K562 (cell line): ENCODE data around the gene STARD13. TPM values are rescaled to one million over a fixed set of nuclear protein-coding genes. Genes with fewer than 3 reads are reported as not detected.

Source experiments
- ATAC-seq: fragments of 200-7000 bp; cut with Tn5 transposase; 3 replicates; pipeline ENCODE4 v1.9.1; 2020; ENCODE audit warnings: moderate library complexity
- BruUV-seq: library from RNA; stranded (reverse); fragments of 400-500 nt; replicated peaks from 2 replicates; lab custom pipeline; 2021; lab: Mats Ljungman, UMichigan
- CTCF ChIA-PET: fragments of 300-600 bp; formaldehyde crosslinking; extraction: SDS; loops from one replicate; lab custom pipeline; 2021; ENCODE audit warnings: low intra/inter-chr PET ratio; lab: Yijun Ruan, JAX
- POLR2A ChIA-PET: fragments of 300-600, 350-650 bp; sonication (Branson Sonifier 250); formaldehyde crosslinking; extraction: SDS; loops from one replicate; lab custom pipeline; 2021; ENCODE audit warnings: antibody characterized with exemption, inconsistent platforms; lab: Yijun Ruan, JAX
- DNase-seq, 4 experiments: peaks; one replicate each; pipeline versions ENCODE4 v3.0.0 to v3.0.0-alpha.2; 2011 to 2018; ENCODE audit warnings: low spot score in 3 of 4, mixed read lengths in 3 of 4; ENCODE audit errors: extremely low read depth in 1 of 4
- FAIRE-seq: peaks from 2 replicates; lab custom pipeline; 2011; peaks lifted over from hg19 to GRCh38; lab: Jason Lieb, UNC
- H2AFZ ChIP-seq: 2 replicates; pipeline ENCODE4 v1.6.0; 2011; ENCODE audit warnings: low read depth, low read length, control low read depth, inconsistent platforms
- H3K27ac ChIP-seq: fragments of 200-600 bp; 3 replicates; pipeline ENCODE4 v1.8.0; 2011; ENCODE audit warnings: low read depth, mild to moderate bottlenecking, control low read depth, inconsistent platforms, low read length, moderate library complexity, mixed read lengths; ENCODE audit errors: extremely low read depth
- H3K27me3 ChIP-seq, 2 experiments: fragments of 300-600 bp in 1 of 2; 2 replicates in 1 of 2; 3 replicates in 1 of 2; pipeline versions ENCODE4 v1.6.0 to v1.8.0; 2011; ENCODE audit warnings: inconsistent platforms in 2 of 2, low read length in 2 of 2, mild to moderate bottlenecking in 1 of 2, mixed read lengths in 1 of 2, moderate library complexity in 1 of 2; ENCODE audit not compliant: control insufficient read depth in 2 of 2, insufficient read depth in 2 of 2
- H3K36me3 ChIP-seq: fragments of 300-600 bp; 3 replicates; pipeline ENCODE4 v1.8.0; 2011; ENCODE audit warnings: mild to moderate bottlenecking, low read length, inconsistent platforms; ENCODE audit not compliant: control insufficient read depth, insufficient read depth
- H3K4me1 ChIP-seq, 2 experiments: fragments of 200-600 bp in 1 of 2; replicated peaks in 1 of 2; 2 replicates in 1 of 2; 3 replicates in 1 of 2; pipeline versions ENCODE4 v1.5.1 to v1.8.0; 2011; ENCODE audit warnings: inconsistent platforms in 2 of 2, low read length in 2 of 2, mild to moderate bottlenecking in 1 of 2, mixed read lengths in 1 of 2, moderate library complexity in 1 of 2; ENCODE audit not compliant: control insufficient read depth in 2 of 2, insufficient read depth in 2 of 2
- H3K4me2 ChIP-seq: 2 replicates; pipeline ENCODE4 v1.6.1; 2011; ENCODE audit warnings: low read length, control low read depth, inconsistent platforms, mixed read lengths; ENCODE audit not compliant: insufficient read depth
- H3K4me3 ChIP-seq: fragments of 200-600 bp; sonication (generic), shearing (Covaris generic); 2 replicates; pipeline ENCODE4 v1.5.1; 2016; ENCODE audit warnings: control low read depth, inconsistent platforms
- H3K79me2 ChIP-seq: fragments of 200-600 bp; 3 replicates; pipeline ENCODE4 v1.8.0; 2011; ENCODE audit warnings: low read length, inconsistent platforms; ENCODE audit not compliant: control insufficient read depth, insufficient read depth
- H3K9ac ChIP-seq, 2 experiments: 2 replicates each; pipeline versions ENCODE4 v1.6.0 to v1.6.1; 2011; ENCODE audit warnings: low read depth in 2 of 2, low read length in 2 of 2, control low read depth in 1 of 2, inconsistent platforms in 1 of 2, mild to moderate bottlenecking in 1 of 2, mixed read lengths in 1 of 2; ENCODE audit not compliant: insufficient read depth in 1 of 2
- H3K9me1 ChIP-seq: one replicate; pipeline ENCODE4 v1.6.0; 2011; ENCODE audit warnings: inconsistent platforms, mild to moderate bottlenecking, low read length, moderate library complexity; ENCODE audit not compliant: control insufficient read depth, insufficient read depth
- H3K9me3 ChIP-seq: replicated peaks from 2 replicates; pipeline ENCODE4 v1.5.1; 2011; ENCODE audit warnings: low read depth, low read length, inconsistent platforms; ENCODE audit not compliant: control insufficient read depth, insufficient read depth
- H4K20me1 ChIP-seq: replicated peaks from 2 replicates; pipeline ENCODE4 v1.6.1; 2011; ENCODE audit warnings: low read length, inconsistent platforms, mixed read lengths; ENCODE audit not compliant: control insufficient read depth, insufficient read depth
- FOXO4 ChIP-seq: fragments of 450-650 bp; formaldehyde crosslinking; IDR thresholded peaks from 2 replicates; pipeline ENCODE4 v1.4.0; 2020; ENCODE audit warnings: mild to moderate bottlenecking, moderate library complexity
- TRIM28 ChIP-seq: fragments of 450-650 bp; IDR thresholded peaks from 2 replicates; pipeline ENCODE4 v1.6.1; 2017
- WGBS: fragments of 100-300 bp; shearing (Covaris generic); methylation state at CpG from one replicate; pipeline ENCODE4 v1.1.6; 2016; ENCODE audit warnings: low coverage, mixed read lengths; ENCODE audit not compliant: insufficient coverage; ENCODE audit errors: missing lambda C conversion rate; 5-methylcytosine and 5-hydroxymethylcytosine counted together
- in situ Hi-C: fragments of 300-500 bp; cut with MboI; formaldehyde crosslinking; loops from 4 replicates; pipeline ENCODE4 v1.15.0; 2018; ENCODE audit warnings: inconsistent platforms, mixed read lengths
- intact Hi-C: fragments of 100-400 bp; cut with micrococcal nuclease; formaldehyde crosslinking; loops from 2 replicates; pipeline ENCODE4 v1.14.2; 2022
- polyA plus RNA-seq, 8 experiments: library from polyadenylated mRNA; depleted of rRNA in 4 of 8; stranded (reverse) in 5 of 8; unstranded in 3 of 8; fragments of >200 nt; fragmentation: Nextera tagmentation in 2 of 8; fragmentation: Illumina TruSeq in 1 of 8; extraction: Ambion mirVana in 2 of 8; extraction: Trizol in 1 of 8; gene quantifications; 2 replicates each; pipeline versions ENCODE4 v1.2.1 to v1.2.3, GENCODE V29; 2011 to 2014; ENCODE audit warnings: inconsistent platforms in 1 of 8, missing spikeins in 1 of 8
- total RNA-seq, 7 experiments: library from RNA; depleted of rRNA in 6 of 7; stranded (reverse); fragments of >200 nt in 6 of 7; fragmentation: Illumina TruSeq in 2 of 7; extraction: Trizol in 2 of 7; gene quantifications; 2 replicates each; pipeline versions ENCODE4 v1.2.1 to v1.2.3, GENCODE V29; 2011 to 2021; ENCODE audit warnings: low replicate concordance in 1 of 7
- TF ChIP-seq, protein P1 (sequence below): fragments of 450-650 bp; IDR thresholded peaks from 2 replicates; pipeline ENCODE4 v1.7.1; 2018; ENCODE audit warnings: mild to moderate bottlenecking, low read depth; ENCODE audit not compliant: partially characterized antibody
- TF ChIP-seq, protein P2 (sequence below): fragments of 250-450 bp; sonication (Bioruptor Pico); IDR thresholded peaks from 2 replicates; pipeline ENCODE4 v1.4.0; 2020; ENCODE audit warnings: borderline replicate concordance

Gene STARD13
- total and polyA plus RNA-seq, 9 of the 15 experiments (the other 6 are each of a cell fraction or from before 2014, with no cell fraction given): 0.11 TPM; not detected in 8

GRCh38 chr13:33101835-33102234 is 183.7 kb downstream of the STARD13 start (continued):
- TF ChIP-seq, protein P1, sequence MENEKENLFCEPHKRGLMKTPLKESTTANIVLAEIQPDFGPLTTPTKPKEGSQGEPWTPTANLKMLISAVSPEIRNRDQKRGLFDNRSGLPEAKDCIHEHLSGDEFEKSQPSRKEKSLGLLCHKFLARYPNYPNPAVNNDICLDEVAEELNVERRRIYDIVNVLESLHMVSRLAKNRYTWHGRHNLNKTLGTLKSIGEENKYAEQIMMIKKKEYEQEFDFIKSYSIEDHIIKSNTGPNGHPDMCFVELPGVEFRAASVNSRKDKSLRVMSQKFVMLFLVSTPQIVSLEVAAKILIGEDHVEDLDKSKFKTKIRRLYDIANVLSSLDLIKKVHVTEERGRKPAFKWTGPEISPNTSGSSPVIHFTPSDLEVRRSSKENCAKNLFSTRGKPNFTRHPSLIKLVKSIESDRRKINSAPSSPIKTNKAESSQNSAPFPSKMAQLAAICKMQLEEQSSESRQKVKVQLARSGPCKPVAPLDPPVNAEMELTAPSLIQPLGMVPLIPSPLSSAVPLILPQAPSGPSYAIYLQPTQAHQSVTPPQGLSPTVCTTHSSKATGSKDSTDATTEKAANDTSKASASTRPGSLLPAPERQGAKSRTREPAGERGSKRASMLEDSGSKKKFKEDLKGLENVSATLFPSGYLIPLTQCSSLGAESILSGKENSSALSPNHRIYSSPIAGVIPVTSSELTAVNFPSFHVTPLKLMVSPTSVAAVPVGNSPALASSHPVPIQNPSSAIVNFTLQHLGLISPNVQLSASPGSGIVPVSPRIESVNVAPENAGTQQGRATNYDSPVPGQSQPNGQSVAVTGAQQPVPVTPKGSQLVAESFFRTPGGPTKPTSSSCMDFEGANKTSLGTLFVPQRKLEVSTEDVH: no peak
- no peak for TF ChIP-seq TRIM28
- no peak for TF ChIP-seq FOXO4 (CRISPR knock-in tag)

DNA sequence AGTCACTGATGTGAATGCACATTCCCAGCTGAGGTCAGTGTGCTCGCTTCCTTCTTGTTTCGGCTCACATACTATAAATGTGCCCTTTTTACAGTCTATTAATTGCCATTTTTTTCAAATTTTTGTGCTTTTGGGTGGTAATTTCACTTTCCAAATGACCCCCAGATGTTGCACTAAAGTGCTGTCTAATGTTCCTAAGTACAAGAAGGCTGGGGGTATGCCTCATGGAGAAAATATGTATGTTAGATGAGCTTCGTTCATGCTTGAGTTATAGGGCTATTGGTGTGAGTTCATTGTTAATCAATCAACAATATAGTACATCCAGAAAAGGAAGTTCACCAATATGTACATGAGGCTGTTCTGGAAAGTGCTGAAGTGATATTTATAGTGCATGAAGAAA is 184.7 kb downstream of the STARD13 start:
- no TSS peak for BruUV-seq
- in situ Hi-C loops: no loop called here
- no peaks in the 10 kb centered on the region for H3K4me1 ChIP-seq
- H3K36me3 ChIP-seq: no peaks in the 10 kb centered on the region
- no peak for DNase-seq
- TF ChIP-seq, protein P2, sequence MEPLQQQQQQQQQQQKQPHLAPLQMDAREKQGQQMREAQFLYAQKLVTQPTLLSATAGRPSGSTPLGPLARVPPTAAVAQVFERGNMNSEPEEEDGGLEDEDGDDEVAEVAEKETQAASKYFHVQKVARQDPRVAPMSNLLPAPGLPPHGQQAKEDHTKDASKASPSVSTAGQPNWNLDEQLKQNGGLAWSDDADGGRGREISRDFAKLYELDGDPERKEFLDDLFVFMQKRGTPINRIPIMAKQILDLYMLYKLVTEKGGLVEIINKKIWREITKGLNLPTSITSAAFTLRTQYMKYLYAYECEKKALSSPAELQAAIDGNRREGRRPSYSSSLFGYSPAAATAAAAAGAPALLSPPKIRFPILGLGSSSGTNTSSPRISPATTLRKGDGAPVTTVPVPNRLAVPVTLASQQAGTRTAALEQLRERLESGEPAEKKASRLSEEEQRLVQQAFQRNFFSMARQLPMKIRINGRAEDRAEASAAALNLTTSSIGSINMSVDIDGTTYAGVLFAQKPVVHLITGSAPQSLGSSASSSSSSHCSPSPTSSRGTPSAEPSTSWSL (CRISPR knock-in tag): no peak
- no peak overlapping the region for H3K27ac ChIP-seq
- no peaks in the 10 kb centered on the region for H3K9me3 ChIP-seq
- intact Hi-C loops: no loop called here
- no peak for ATAC-seq
- H3K9me1 ChIP-seq: no peaks in the 10 kb centered on the region
- no peak overlapping the region for H2AFZ ChIP-seq
- FAIRE-seq: no peak
- no peak overlapping the region for H3K4me3 ChIP-seq
- no peak overlapping the region for H3K9ac ChIP-seq
- no peaks in the 10 kb centered on the region for H3K79me2 ChIP-seq
- no peaks in the 10 kb centered on the region for H4K20me1 ChIP-seq
- ChIA-PET POLR2A (no interaction called here), CTCF (no interaction called here)
- H3K27me3 ChIP-seq: no peaks in the 10 kb centered on the region
- 0% methylated on average over 3 of the region's 3 CpGs for WGBS
- no peak overlapping the region for H3K4me2 ChIP-seq
